ENCODE measurements around the gene GTF3C1.

Gene GTF3C1

GRCh38 chr16:27549464-27549745 is 308 bp downstream of the GTF3C1 start:
- DNase-seq (ENCODE audit: low spot score): no peak
- Histone ChIP-seq H3K4me3 (peak overlapping the region; percentile 88), H3K27ac (peak overlapping the region; percentile 56 to 86)

GRCh38 chr16:27547851-27548250 is 1.9 kb downstream of the GTF3C1 start:
- TF ChIP-seq CTCF (IDR thresholded peaks at IDR 0.05): no peak
- H3K4me3 ChIP-seq: no peak overlapping the region
- no peak for DNase-seq (ENCODE audit: low spot score)
- no peak overlapping the region for H3K27ac ChIP-seq

More at GRCh38 chr16:27549464-27549745, 308 bp downstream of the GTF3C1 start:
- TF ChIP-seq CTCF (IDR thresholded peaks at IDR 0.05): no peak

GRCh38 chr16:27547134-27547533 is 2.6 kb downstream of the GTF3C1 start:
- DNase-seq (ENCODE audit: low spot score): no peak
- H3K27ac ChIP-seq: no peak overlapping the region

GRCh38 chr16:27544671-27545070 is 5.0 kb downstream of the GTF3C1 start:
- no peak overlapping the region for H3K27ac ChIP-seq
- no peak for TF ChIP-seq CTCF (IDR thresholded peaks at IDR 0.05)
- no peak for DNase-seq (ENCODE audit: low spot score)

More at GRCh38 chr16:27547134-27547533, 2.6 kb downstream of the GTF3C1 start:
- no peak overlapping the region for H3K4me3 ChIP-seq
- TF ChIP-seq CTCF (IDR thresholded peaks at IDR 0.05): no peak

GRCh38 chr16:27543801-27544200 is 5.9 kb downstream of the GTF3C1 start:
- Histone ChIP-seq H3K4me3 (no peak overlapping the region), H3K27ac (no peak overlapping the region)
- DNase-seq (ENCODE audit: low spot score): no peak
- TF ChIP-seq CTCF (IDR thresholded peaks at IDR 0.05): no peak

More at GRCh38 chr16:27544671-27545070, 5.0 kb downstream of the GTF3C1 start:
- H3K4me3 ChIP-seq: no peak overlapping the region

GRCh38 chr16:27539636-27540035 is 10.1 kb downstream of the GTF3C1 start:
- no peak for TF ChIP-seq CTCF (IDR thresholded peaks at IDR 0.05)
- DNase-seq (ENCODE audit: low spot score): no peak
- Histone ChIP-seq H3K4me3 (no peak overlapping the region), H3K27ac (no peak overlapping the region)

- no peak for TF ChIP-seq CTCF (IDR thresholded peaks at IDR 0.05)
- no peak for DNase-seq (ENCODE audit: low spot score)
- Histone ChIP-seq H3K27ac (no peak overlapping the region), H3K4me3 (no peak overlapping the region)
Measured at GRCh38 chr16:27539120-27539519, 10.6 kb downstream of the GTF3C1 start.
